ENCODE data around the gene SREBF2.

SREBF2 gene

GRCh38 chr22:41922328-41922727 lies 89.4 kb downstream of the SREBF2 start:
- DNase-seq (ENCODE audit: low spot score) = no peak

GRCh38 chr22:41922940-41923594 lies 90.2 kb downstream of the SREBF2 start:
- no peak for DNase-seq (ENCODE audit: low spot score)

GRCh38 chr22:41923595-41924276 lies 90.8 kb downstream of the SREBF2 start:
- no peak for DNase-seq (ENCODE audit: low spot score)

- DNase-seq (ENCODE audit: low spot score) = peak; percentile 88
Measured at GRCh38 chr22:41925783-41926460, 93.0 kb downstream of the SREBF2 start.

- no peak for DNase-seq (ENCODE audit: low spot score)
Measured at GRCh38 chr22:41927813-41928212, 94.9 kb downstream of the SREBF2 start.

GRCh38 chr22:41928593-41929417 lies 95.9 kb downstream of the SREBF2 start:
- no peak for DNase-seq (ENCODE audit: low spot score)

- no peak for DNase-seq (ENCODE audit: low spot score)
Measured at GRCh38 chr22:41929418-41929810, 96.5 kb downstream of the SREBF2 start.

- no peak for DNase-seq (ENCODE audit: low spot score)
Measured at GRCh38 chr22:41931701-41932269, 98.9 kb downstream of the SREBF2 start.

GRCh38 chr22:41932353-41932752 lies 99.4 kb downstream of the SREBF2 start:
- no peak for DNase-seq (ENCODE audit: low spot score)

- no peak for DNase-seq (ENCODE audit: low spot score)
Measured at GRCh38 chr22:41933411-41934177, 100.7 kb downstream of the SREBF2 start.

- DNase-seq (ENCODE audit: low spot score) = no peak
Measured at GRCh38 chr22:41934284-41935014, 101.5 kb downstream of the SREBF2 start.

GRCh38 chr22:41935015-41935351 lies 102.1 kb downstream of the SREBF2 start:
- DNase-seq (ENCODE audit: low spot score) = no peak

- DNase-seq (ENCODE audit: low spot score) = no peak
Measured at GRCh38 chr22:41935509-41935908, 102.6 kb downstream of the SREBF2 start.

- no peak for DNase-seq (ENCODE audit: low spot score)
Measured at GRCh38 chr22:41936894-41937169, 103.9 kb downstream of the SREBF2 start.

- no peak for DNase-seq (ENCODE audit: low spot score)
Measured at GRCh38 chr22:41939981-41940831, 107.3 kb downstream of the SREBF2 start.

- DNase-seq (ENCODE audit: low spot score) = peak; percentile 85
Measured at GRCh38 chr22:41940832-41941765, 108.2 kb downstream of the SREBF2 start.

- DNase-seq (ENCODE audit: low spot score) = no peak
Measured at GRCh38 chr22:41943661-41944209, 110.8 kb downstream of the SREBF2 start.

- peak; percentile 90 for DNase-seq (ENCODE audit: low spot score)
Measured at GRCh38 chr22:41946629-41947423, 113.9 kb downstream of the SREBF2 start, which contains the start of gene CENPM. Gene CENPM (minus strand): TSS chr22:41947152. CDS start chr22:41947076, 76 bp downstream.

All from iPS-NIHi11 (cell line).